Measurements from ENCODE around the gene GNRH2.

The GNRH2 gene

DNA sequence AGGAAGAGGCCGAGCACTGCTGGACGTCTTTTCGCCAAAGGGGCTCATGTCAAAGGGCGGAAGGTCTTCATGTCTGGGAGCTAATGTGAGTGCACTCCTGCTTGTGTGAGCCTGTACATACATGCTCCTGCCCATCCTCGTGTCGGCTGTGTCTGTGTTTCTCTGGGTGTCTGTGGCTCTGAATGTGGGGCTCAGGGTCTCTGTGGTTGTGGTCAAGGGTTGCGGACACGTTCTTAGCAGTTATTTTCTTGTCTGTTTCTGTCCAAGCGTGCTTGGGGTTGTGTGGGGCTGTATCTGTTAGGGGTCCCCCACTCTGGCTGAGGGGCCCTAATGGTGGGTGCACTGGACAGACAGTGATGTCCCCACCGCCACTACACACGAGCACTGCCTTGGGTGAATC, 38.2 kb downstream of the GNRH2 start:
- DNase-seq (ENCODE audit: extremely low spot score), result no peak
- ChIA-PET POLR2A (no interaction called here), CTCF (no interaction called here)
- no peak for TF ChIP-seq HDGF (IDR thresholded peaks at IDR 0.05; ENCODE audit: borderline replicate concordance)

DNA sequence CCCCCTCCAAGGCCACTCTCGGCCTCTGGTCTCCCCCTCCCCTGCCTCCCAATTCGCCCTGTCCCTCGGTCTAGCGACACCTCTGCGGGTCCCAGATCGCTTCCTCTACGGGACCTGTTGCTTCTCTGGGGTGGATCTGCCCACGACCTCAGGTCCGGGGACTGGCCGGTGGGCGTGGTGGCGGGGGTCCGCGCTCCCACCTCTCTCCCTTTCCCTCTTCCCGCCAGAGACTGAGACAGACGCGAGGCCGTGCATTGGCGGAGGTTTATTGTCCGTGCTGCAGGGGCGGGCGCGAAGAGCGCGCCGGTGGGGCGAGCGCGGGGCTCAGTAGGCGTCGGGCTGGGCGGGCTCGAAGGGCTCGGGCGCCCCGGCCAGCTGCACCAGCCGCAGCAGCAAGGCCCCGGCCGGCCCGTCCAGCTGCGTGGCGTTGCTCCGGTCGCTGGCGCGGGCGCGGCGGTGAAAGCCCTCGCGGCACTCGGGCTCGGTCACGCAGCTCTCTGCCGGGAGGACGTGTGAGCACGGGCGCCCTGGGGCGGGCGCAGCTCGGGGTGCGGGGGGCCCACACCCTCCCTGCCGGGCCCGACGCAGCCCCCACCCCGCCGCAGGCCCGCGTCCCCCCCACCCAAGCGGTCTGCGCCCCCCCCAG, 39.0 kb downstream of the GNRH2 start:
- no peak for DNase-seq (ENCODE audit: extremely low spot score)
- ChIA-PET CTCF (no interaction called here), POLR2A (no interaction called here)
- TF ChIP-seq HDGF (IDR thresholded peaks at IDR 0.05; ENCODE audit: borderline replicate concordance) (no peak), SUZ12 (IDR thresholded peaks at IDR 0.05) (no peak), BHLHE40 (IDR thresholded peaks at IDR 0.05; ENCODE audit: borderline replicate concordance) (no peak), LEF1 (IDR thresholded peaks at IDR 0.05; ENCODE audit: borderline replicate concordance) (no peak), TARDBP (IDR thresholded peaks at IDR 0.05) (no peak), NFRKB (IDR thresholded peaks at IDR 0.05) (no peak), ARNT (IDR thresholded peaks at IDR 0.05) (no peak), SP1 (IDR thresholded peaks at IDR 0.05) (no peak), CTBP1 (IDR thresholded peaks at IDR 0.05; ENCODE audit: borderline replicate concordance) (no peak), FOXK2 (IDR thresholded peaks at IDR 0.05) (no peak), ZNF384 (IDR thresholded peaks at IDR 0.05) (no peak), FOXM1 (IDR thresholded peaks at IDR 0.05; ENCODE audit: borderline replicate concordance) (no peak), ELF4 (IDR thresholded peaks at IDR 0.05) (no peak)
- TF ChIP-seq, protein P1, sequence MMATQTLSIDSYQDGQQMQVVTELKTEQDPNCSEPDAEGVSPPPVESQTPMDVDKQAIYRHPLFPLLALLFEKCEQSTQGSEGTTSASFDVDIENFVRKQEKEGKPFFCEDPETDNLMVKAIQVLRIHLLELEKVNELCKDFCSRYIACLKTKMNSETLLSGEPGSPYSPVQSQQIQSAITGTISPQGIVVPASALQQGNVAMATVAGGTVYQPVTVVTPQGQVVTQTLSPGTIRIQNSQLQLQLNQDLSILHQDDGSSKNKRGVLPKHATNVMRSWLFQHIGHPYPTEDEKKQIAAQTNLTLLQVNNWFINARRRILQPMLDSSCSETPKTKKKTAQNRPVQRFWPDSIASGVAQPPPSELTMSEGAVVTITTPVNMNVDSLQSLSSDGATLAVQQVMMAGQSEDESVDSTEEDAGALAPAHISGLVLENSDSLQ (IDR thresholded peaks at IDR 0.05), result no peak

DNA sequence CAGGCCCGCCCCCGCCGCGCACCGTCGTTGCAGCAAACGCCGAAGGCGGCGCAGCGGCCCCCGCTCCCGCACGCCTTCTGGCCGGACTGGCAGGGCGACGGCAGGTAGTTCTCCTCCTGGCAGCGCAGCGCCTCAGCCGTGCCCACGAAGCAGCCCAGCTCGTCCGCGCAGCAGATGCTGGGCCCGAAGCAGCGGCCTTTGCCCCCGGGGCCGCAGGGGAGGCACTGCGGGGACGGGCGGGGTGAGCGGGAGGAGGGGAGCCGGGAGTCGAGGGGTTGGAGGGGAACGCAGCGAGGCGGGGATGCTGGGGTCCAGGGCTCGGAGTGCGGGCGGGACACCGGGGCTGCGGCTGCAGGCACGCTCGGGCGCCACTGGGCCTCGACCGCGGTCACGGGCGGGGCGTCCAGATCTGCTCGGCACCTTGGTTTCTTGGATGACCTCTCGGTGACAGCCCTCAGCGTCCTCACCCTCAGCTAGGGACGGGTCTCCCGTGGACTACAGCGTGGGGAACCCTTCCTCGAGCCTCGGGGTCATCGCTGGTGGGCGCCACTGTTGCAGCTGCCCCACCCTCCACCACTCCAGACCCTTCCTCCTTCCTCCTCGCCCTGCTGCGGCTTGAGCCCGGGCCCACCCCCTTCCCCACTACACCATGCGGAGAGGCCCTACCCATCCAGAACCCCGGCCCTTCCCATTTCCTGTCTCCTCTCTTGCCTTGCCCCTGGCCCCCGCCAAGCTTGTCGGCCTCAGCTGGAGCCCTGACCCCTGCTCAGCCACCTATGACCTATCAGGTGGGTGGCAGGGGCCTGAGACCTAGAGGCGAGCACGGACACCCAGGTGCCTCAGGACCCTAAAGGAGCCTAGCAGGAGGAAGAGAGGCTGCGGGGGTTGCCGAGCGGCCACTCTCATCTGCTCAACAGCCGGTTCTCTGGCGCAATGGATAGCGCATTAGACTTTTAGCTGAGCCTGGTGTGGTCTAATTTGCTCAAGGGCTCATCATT, 39.8 kb downstream of the GNRH2 start:
- TF ChIP-seq FOXM1 (IDR thresholded peaks at IDR 0.05; ENCODE audit: borderline replicate concordance) (no peak), SP1 (IDR thresholded peaks at IDR 0.05) (no peak), L3MBTL2 (conservative IDR thresholded peaks at IDR 0.05) (no peak), LEF1 (IDR thresholded peaks at IDR 0.05; ENCODE audit: borderline replicate concordance) (no peak), FOXA1 (IDR thresholded peaks at IDR 0.05) (no peak), ZNF384 (IDR thresholded peaks at IDR 0.05) (no peak), FOXK2 (IDR thresholded peaks at IDR 0.05) (no peak), NFRKB (IDR thresholded peaks at IDR 0.05) (no peak), CTBP1 (IDR thresholded peaks at IDR 0.05; ENCODE audit: borderline replicate concordance) (no peak), ARNT (IDR thresholded peaks at IDR 0.05) (no peak), TARDBP (IDR thresholded peaks at IDR 0.05) (no peak)
- TF ChIP-seq, protein P1 (IDR thresholded peaks at IDR 0.05), result no peak
- CTCF ChIA-PET, result no interaction called here
- POLR2A ChIA-PET, result interaction anchor here (0.7 kb wide), 1 partner anchor 38 kb away, joined by 3 read pairs; the partner anchor contains the start of gene MRPS26
- no peak for DNase-seq (ENCODE audit: extremely low spot score)

DNA sequence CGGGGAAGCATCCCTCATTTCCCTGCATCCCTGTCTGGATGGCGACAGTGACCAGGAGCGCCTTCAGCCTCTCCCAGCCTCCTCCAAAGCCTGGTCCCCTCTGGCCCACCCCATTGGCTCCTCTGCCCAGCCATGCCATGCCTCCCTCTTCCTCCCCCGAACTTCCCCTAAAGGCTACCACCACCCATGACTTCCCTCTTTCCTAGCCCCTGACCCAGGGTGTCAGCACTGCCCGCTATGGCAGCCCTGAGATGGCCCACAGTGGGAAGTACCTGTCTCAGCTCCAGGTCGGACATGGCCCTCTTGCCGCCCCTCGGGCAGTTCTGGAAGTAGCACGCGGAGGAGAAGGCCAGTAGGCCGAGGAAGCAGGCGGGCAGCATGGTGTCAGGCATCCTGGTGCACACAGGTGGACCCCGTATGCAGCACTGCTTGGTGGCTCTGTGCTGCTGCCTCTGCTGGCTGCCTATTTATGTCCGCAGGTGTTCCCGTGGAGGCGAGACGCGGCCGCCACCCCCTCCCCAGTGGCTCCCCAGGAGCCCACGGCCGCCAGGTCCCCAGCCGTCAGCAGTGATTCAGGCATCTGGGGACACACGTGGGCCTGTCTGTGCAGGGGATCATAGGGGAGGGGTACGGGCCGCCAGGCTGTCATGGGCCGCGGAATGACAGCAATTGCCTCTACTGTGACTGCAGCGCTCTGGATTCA, 41.0 kb downstream of the GNRH2 start, which contains the start of gene AVP:
TSS of gene AVP (minus strand) at position 442 of the 703 bp plus-strand sequence. CDS start at position 392, 50 bp downstream.
- TF ChIP-seq FOXM1 (IDR thresholded peaks at IDR 0.05; ENCODE audit: borderline replicate concordance) (no peak), NFRKB (IDR thresholded peaks at IDR 0.05) (no peak), FOXK2 (IDR thresholded peaks at IDR 0.05) (no peak), HDGF (IDR thresholded peaks at IDR 0.05; ENCODE audit: borderline replicate concordance) (no peak), LEF1 (IDR thresholded peaks at IDR 0.05; ENCODE audit: borderline replicate concordance) (no peak), L3MBTL2 (conservative IDR thresholded peaks at IDR 0.05) (no peak)
- no peak for DNase-seq (ENCODE audit: extremely low spot score)
- CTCF ChIA-PET, result no interaction called here
- POLR2A ChIA-PET, result no interaction called here

DNA sequence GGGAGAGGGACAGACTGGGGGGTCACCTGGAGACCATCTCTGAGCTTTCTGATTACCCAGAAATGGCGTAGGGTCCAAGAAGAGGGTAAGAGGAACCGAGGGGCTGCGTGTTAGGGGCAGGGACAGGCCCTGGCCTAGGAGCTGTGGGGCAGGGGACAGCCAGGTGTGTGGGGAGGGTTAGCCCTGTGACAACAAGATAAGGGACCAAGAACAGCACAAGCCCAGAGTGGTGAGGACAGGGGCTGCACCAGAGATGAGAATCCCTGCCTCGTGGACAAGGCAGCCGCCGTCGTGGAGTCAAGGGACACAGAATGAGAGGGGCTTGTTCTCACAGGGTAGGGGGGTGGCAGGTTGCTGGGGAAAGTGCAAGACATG, 41.6 kb downstream of the GNRH2 start:
- ChIA-PET CTCF (no interaction called here), POLR2A (no interaction called here)
- TF ChIP-seq BHLHE40 (IDR thresholded peaks at IDR 0.05; ENCODE audit: borderline replicate concordance) (no peak), SUZ12 (IDR thresholded peaks at IDR 0.05) (no peak)
- TF ChIP-seq, protein P1 (IDR thresholded peaks at IDR 0.05), result no peak
- no peak for DNase-seq (ENCODE audit: extremely low spot score)

DNA sequence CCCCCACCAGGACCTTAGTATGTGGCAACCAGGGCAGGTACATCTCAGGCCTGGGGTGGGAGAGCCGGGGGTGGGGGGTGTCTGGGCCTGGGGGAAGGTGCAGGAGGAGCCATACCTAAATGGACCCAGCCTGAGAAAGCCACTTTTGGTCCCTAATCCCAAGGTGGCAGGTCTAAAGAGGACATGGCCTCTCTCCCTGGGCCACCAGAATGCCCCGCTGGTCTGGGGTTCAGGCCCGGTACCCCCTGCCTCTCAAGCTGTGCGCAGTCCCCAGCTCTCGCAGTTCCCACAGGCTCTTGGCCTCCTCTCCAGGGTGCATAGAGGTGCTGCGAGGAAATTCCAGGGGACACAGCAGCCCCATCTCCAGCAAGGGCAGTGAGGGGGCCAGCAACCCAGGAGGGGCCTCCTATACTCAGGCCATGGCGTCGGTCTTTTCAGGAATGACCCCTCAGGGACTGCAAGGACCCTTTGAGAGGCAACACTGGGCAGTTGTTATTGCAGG, 42.2 kb downstream of the GNRH2 start:
- CTCF ChIA-PET, result no interaction called here
- no peak for DNase-seq (ENCODE audit: extremely low spot score)
- POLR2A ChIA-PET, result no interaction called here
- TF ChIP-seq BHLHE40 (IDR thresholded peaks at IDR 0.05; ENCODE audit: borderline replicate concordance), result no peak
- TF ChIP-seq CTBP1 (IDR thresholded peaks at IDR 0.05; ENCODE audit: borderline replicate concordance), result no peak
- TF ChIP-seq TARDBP (IDR thresholded peaks at IDR 0.05), result no peak
- no peak for TF ChIP-seq HDGF (IDR thresholded peaks at IDR 0.05; ENCODE audit: borderline replicate concordance)
- TF ChIP-seq L3MBTL2 (conservative IDR thresholded peaks at IDR 0.05), result no peak
- TF ChIP-seq SP1 (IDR thresholded peaks at IDR 0.05), result no peak
